Nephron progenitor cell (in vitro differentiated cells): ENCODE results near the gene UCKL1.
A peak's percentile ranks its signal among the peaks of the same experiment; 100 is the strongest.
"Not testable (repeated sequence)": the region's sequence is repeated elsewhere in the genome, so short reads cannot be mapped to it uniquely, and the experiment has no call there.

Experiments
- DNase-seq: peaks from one replicate; pipeline ENCODE4 v3.0.0; 2021
- H3K27ac Mint-ChIP-seq: 2 replicates; pipeline ENCODE4 v1.8.0; 2021; ENCODE audit warnings: mild to moderate bottlenecking, moderate library complexity, mixed read lengths
- H3K27me3 Mint-ChIP-seq: 2 replicates; pipeline ENCODE4 v1.8.0; 2021; ENCODE audit warnings: mild to moderate bottlenecking, low read depth, mixed read lengths; ENCODE audit not compliant: poor library complexity
- H3K36me3 Mint-ChIP-seq: 2 replicates; pipeline ENCODE4 v1.8.0; 2021; ENCODE audit warnings: low read depth, mixed read lengths
- H3K4me1 Mint-ChIP-seq: 2 replicates; pipeline ENCODE4 v1.8.0; 2021; ENCODE audit warnings: mixed read lengths
- H3K4me3 Mint-ChIP-seq: 2 replicates; pipeline ENCODE4 v1.8.0; 2021; ENCODE audit warnings: mild to moderate bottlenecking, moderate library complexity, mixed read lengths
- H3K9me3 Mint-ChIP-seq: 2 replicates; pipeline ENCODE4 v1.8.0; 2021; ENCODE audit warnings: mild to moderate bottlenecking, moderate library complexity, mixed read lengths
- CTCF ChIP-seq: fragments of 200-600 bp; sonication (generic); IDR thresholded peaks from 2 replicates; pipeline ENCODE4 v1.5.0; 2021; ENCODE audit warnings: antibody characterized with exemption

UCKL1 gene

GRCh38 chr20:63973636-63974401, 17.6 kb upstream of the UCKL1 start:
- Mint-ChIP-seq H3K27ac (no peak overlapping the region), H3K9me3 (no peaks in the 10 kb centered on the region), H3K36me3 (no peaks in the 10 kb centered on the region), H3K4me3 (peak overlapping the region; percentile 72), H3K4me1 (peaks cover 26% of the 10 kb centered on the region), H3K27me3 (peaks cover 62% of the 10 kb centered on the region)
- peak; percentile 97 for DNase-seq
- TF ChIP-seq CTCF, result peak; percentile 99

GRCh38 chr20:63973160-63973479, 16.9 kb upstream of the UCKL1 start:
- peaks cover 55% of the 10 kb centered on the region for H3K27me3 Mint-ChIP-seq
- no peak for DNase-seq
- no peak overlapping the region for H3K27ac Mint-ChIP-seq
- no peaks in the 10 kb centered on the region for H3K36me3 Mint-ChIP-seq
- no peak for TF ChIP-seq CTCF
- H3K9me3 Mint-ChIP-seq, result no peaks in the 10 kb centered on the region
- peaks cover 22% of the 10 kb centered on the region for H3K4me1 Mint-ChIP-seq
- H3K4me3 Mint-ChIP-seq, result peak overlapping the region; percentile 72

- H3K36me3 Mint-ChIP-seq, result no peaks in the 10 kb centered on the region
- peak overlapping the region; percentile 31 for H3K4me3 Mint-ChIP-seq
- no peaks in the 10 kb centered on the region for H3K9me3 Mint-ChIP-seq
- H3K27me3 Mint-ChIP-seq, result peaks cover 50% of the 10 kb centered on the region
- no peak for TF ChIP-seq CTCF
- H3K27ac Mint-ChIP-seq, result no peak overlapping the region
- peaks cover 22% of the 10 kb centered on the region for H3K4me1 Mint-ChIP-seq
- no peak for DNase-seq
Measured at GRCh38 chr20:63972312-63973159, 16.3 kb upstream of the UCKL1 start.

GRCh38 chr20:63971960-63972311, 15.7 kb upstream of the UCKL1 start:
- H3K9me3 Mint-ChIP-seq, H3K4me3 Mint-ChIP-seq, H3K27ac Mint-ChIP-seq, H3K36me3 Mint-ChIP-seq, DNase-seq: not testable (repeated sequence)
- peaks cover 22% of the 10 kb centered on the region for H3K4me1 Mint-ChIP-seq
- peaks cover 44% of the 10 kb centered on the region for H3K27me3 Mint-ChIP-seq

DNA sequence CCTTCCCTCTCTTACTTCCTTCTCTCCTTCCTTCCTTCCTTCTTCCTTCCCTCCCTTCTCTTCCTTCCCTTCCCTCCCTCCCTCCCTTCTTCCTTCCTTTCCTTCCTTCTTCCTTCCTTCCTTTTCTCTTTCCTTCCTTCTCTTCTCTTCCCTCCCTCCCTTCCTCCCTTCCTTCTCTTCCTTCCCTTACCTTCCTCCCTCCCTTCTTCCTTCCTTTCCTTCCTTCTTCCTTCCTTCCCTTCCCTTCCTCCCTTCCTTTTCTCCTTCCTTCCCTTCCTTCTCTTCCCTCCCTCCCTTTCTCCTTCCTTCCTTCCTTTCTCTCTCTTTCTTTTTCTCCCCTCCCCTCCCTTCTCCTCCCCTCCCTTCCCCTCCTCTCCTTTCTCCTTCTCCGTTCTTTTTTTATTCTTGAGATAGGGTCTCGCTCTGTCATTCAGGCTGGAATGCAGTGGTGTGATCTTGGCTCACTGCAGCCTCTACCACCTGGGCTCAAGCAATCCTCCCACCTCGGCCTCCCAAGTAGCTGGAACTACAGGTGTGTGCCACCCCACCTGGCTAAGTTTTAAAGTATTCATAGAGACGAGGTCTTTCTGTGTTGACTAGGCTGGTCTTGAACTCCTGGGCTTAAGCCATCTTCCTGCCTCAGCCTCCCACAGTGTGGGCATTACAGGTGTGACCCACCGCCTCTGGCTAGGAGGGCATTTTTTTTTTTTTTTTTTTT, 14.7 kb upstream of the UCKL1 start:
- peaks cover 33% of the 10 kb centered on the region for H3K27me3 Mint-ChIP-seq
- H3K9me3 Mint-ChIP-seq, result peaks cover 3% of the 10 kb centered on the region
- peak overlapping the region; percentile 75 for H3K4me3 Mint-ChIP-seq
- no peak for DNase-seq
- H3K27ac Mint-ChIP-seq, result no peak overlapping the region
- no peak for TF ChIP-seq CTCF
- peaks cover 22% of the 10 kb centered on the region for H3K4me1 Mint-ChIP-seq
- peaks cover 13% of the 10 kb centered on the region for H3K36me3 Mint-ChIP-seq
